GM12878 (cell line): ENCODE data around the gene ZNF552. TPM values are rescaled to one million over a fixed set of nuclear protein-coding genes. Genes with fewer than 3 reads are reported as not detected.

ENCODE experiments used
- BRCA1 ChIP-seq: IDR thresholded peaks from 2 replicates; pipeline ENCODE4 v1.6.1; 2011; ENCODE audit warnings: low read depth, low read length, improper control_type of control experiment
- CREM ChIP-seq: IDR thresholded peaks from 2 replicates; pipeline ENCODE4 v1.6.1; 2014; ENCODE audit warnings: antibody characterized with exemption, low read depth
- HDAC2 ChIP-seq: fragments of 200-600 bp; sonication (generic); IDR thresholded peaks from 2 replicates; pipeline ENCODE4 v1.6.1; 2017
- HDGF ChIP-seq: fragments of 450-650 bp; IDR thresholded peaks from 2 replicates; pipeline ENCODE4 v1.6.1; 2016; ENCODE audit warnings: antibody characterized with exemption
- KDM1A ChIP-seq: fragments of 200-600 bp; sonication (generic); IDR thresholded peaks from 2 replicates; pipeline ENCODE4 v1.6.1; 2016; ENCODE audit warnings: borderline replicate concordance
- KLF5 ChIP-seq: fragments of 450-650 bp; IDR thresholded peaks from 2 replicates; pipeline ENCODE4 v1.6.1; 2014; ENCODE audit warnings: mild to moderate bottlenecking; ENCODE audit not compliant: partially characterized antibody
- MYB ChIP-seq: fragments of 150-350 bp; IDR thresholded peaks from 2 replicates; pipeline ENCODE4 v1.6.1; 2014; ENCODE audit warnings: mild to moderate bottlenecking, low read depth, low read length, borderline replicate concordance
- NFIC ChIP-seq: IDR thresholded peaks from 2 replicates; pipeline ENCODE4 v1.6.1; 2012; ENCODE audit warnings: low read depth, mild to moderate bottlenecking, inconsistent platforms, low read length, moderate library complexity
- SMAD1 ChIP-seq: fragments of 450-650 bp; IDR thresholded peaks from 2 replicates; pipeline ENCODE4 v1.6.1; 2018; ENCODE audit warnings: mild to moderate bottlenecking, low read depth; ENCODE audit not compliant: partially characterized antibody
- SREBF2 ChIP-seq: IDR thresholded peaks from 2 replicates; pipeline ENCODE4 v1.6.1; 2012; ENCODE audit warnings: mild to moderate bottlenecking, low read length
- SUPT20H ChIP-seq: IDR thresholded peaks from 2 replicates; pipeline ENCODE4 v1.6.1; 2011; ENCODE audit warnings: low read depth, mild to moderate bottlenecking, low read length, moderate library complexity, borderline replicate concordance; ENCODE audit not compliant: control insufficient read depth
- ZBED1 ChIP-seq: IDR thresholded peaks from 2 replicates; pipeline ENCODE4 v1.6.1; 2016; ENCODE audit warnings: borderline replicate concordance
- ZNF207 ChIP-seq: fragments of 450-650 bp; IDR thresholded peaks from 2 replicates; pipeline ENCODE4 v1.6.1; 2014; ENCODE audit warnings: antibody characterized with exemption, mild to moderate bottlenecking, borderline replicate concordance
- ZNF274 ChIP-seq: IDR thresholded peaks from one replicate; pipeline ENCODE4 v1.8.0; 2011; ENCODE audit not compliant: insufficient read length, insufficient read depth
- ZNF384 ChIP-seq: IDR thresholded peaks from 2 replicates; pipeline ENCODE4 v1.6.1; 2012; ENCODE audit warnings: low read depth, mild to moderate bottlenecking, low read length, improper control_type of control experiment, borderline replicate concordance
- ZNF622 ChIP-seq: fragments of 450-650 bp; IDR thresholded peaks from 2 replicates; pipeline ENCODE4 v1.6.1; 2017; ENCODE audit warnings: mild to moderate bottlenecking, inconsistent platforms
- polyA plus RNA-seq, 11 experiments: library from polyadenylated mRNA; depleted of rRNA in 4 of 11; unstranded in 6 of 11; stranded (reverse) in 5 of 11; fragments of >200 nt; fragmentation: Nextera tagmentation in 4 of 11; fragmentation: Illumina TruSeq in 1 of 11; extraction: Ambion mirVana in 4 of 11; extraction: Trizol in 1 of 11; gene quantifications; 1 replicate in 1 of 11; 2 replicates in 10 of 11; pipeline versions ENCODE4 v1.2.1 to v1.2.3, GENCODE V29; 2011 to 2016; ENCODE audit warnings: inconsistent platforms in 2 of 11, missing spikeins in 2 of 11, low read depth in 1 of 11
- total RNA-seq, 4 experiments: library from RNA; depleted of rRNA in 3 of 4; stranded (reverse); fragments of >200 nt in 3 of 4; fragmentation: Illumina TruSeq in 1 of 4; extraction: Trizol in 1 of 4; gene quantifications; 2 replicates each; pipeline versions ENCODE4 v1.2.1 to v1.2.3, GENCODE V29; 2013 to 2021
- TF ChIP-seq, protein P1 (sequence below): IDR thresholded peaks from 2 replicates; pipeline ENCODE4 v1.6.1; 2012; ENCODE audit warnings: improper control_type of control experiment, low read depth, low read length; ENCODE audit not compliant: insufficient replicate concordance
- TF ChIP-seq, protein P2 (sequence below): fragments of 450-650 bp; IDR thresholded peaks from 2 replicates; pipeline ENCODE4 v1.6.1; 2016; ENCODE audit warnings: mild to moderate bottlenecking
- TF ChIP-seq, protein P3 (sequence below): fragments of 150-350 bp; IDR thresholded peaks from 2 replicates; pipeline ENCODE4 v1.6.1; 2016; ENCODE audit warnings: low read depth, low read length
- TF ChIP-seq, protein P4 (sequence below): IDR thresholded peaks from 2 replicates; pipeline ENCODE4 v1.6.1; 2011; ENCODE audit warnings: mild to moderate bottlenecking, low read depth, low read length, moderate library complexity; ENCODE audit not compliant: insufficient replicate concordance

ZNF552 gene
- total and polyA plus RNA-seq, 10 of the 15 experiments (the other 5 are each of a cell fraction or from before 2014, with no cell fraction given): 3.6 to 13.3 (median 8.0) TPM

DNA sequence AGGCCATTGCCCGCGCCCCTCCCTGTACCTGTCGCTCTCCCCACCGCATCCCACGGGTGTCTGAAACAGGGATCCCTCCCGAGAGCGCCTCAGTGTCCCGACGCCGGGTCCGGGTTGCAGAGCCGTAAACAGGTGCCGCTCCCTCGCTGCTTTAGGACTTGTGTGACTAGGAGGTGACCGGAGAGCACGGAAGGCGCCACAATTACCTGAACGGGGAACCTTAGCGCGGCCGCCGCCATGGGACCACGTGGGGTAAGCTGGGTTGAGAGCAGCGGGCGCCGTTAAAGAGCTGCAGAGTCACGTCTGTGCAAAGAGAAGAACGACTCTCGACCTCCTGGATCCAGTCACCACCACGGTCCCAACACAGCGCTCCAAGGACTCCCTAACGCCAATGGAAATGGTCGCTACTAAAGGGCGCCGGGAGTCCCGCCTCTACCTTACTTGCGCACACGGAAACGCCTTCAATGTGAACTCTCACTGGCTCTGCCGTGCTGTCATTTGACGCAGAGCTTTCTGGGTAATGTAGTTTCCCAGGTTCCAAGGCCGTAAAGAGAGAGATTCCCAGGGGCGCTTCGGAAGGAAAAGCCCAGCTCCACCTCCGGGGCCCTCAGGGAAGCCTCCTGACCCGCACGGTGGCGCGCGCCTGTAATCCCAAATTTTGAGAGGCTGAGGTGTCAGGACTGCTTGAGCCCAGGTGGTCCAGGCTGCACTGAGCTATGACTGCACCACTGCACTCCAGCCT, at the start of gene ZNF552 (continued):
- TF ChIP-seq, protein P1, sequence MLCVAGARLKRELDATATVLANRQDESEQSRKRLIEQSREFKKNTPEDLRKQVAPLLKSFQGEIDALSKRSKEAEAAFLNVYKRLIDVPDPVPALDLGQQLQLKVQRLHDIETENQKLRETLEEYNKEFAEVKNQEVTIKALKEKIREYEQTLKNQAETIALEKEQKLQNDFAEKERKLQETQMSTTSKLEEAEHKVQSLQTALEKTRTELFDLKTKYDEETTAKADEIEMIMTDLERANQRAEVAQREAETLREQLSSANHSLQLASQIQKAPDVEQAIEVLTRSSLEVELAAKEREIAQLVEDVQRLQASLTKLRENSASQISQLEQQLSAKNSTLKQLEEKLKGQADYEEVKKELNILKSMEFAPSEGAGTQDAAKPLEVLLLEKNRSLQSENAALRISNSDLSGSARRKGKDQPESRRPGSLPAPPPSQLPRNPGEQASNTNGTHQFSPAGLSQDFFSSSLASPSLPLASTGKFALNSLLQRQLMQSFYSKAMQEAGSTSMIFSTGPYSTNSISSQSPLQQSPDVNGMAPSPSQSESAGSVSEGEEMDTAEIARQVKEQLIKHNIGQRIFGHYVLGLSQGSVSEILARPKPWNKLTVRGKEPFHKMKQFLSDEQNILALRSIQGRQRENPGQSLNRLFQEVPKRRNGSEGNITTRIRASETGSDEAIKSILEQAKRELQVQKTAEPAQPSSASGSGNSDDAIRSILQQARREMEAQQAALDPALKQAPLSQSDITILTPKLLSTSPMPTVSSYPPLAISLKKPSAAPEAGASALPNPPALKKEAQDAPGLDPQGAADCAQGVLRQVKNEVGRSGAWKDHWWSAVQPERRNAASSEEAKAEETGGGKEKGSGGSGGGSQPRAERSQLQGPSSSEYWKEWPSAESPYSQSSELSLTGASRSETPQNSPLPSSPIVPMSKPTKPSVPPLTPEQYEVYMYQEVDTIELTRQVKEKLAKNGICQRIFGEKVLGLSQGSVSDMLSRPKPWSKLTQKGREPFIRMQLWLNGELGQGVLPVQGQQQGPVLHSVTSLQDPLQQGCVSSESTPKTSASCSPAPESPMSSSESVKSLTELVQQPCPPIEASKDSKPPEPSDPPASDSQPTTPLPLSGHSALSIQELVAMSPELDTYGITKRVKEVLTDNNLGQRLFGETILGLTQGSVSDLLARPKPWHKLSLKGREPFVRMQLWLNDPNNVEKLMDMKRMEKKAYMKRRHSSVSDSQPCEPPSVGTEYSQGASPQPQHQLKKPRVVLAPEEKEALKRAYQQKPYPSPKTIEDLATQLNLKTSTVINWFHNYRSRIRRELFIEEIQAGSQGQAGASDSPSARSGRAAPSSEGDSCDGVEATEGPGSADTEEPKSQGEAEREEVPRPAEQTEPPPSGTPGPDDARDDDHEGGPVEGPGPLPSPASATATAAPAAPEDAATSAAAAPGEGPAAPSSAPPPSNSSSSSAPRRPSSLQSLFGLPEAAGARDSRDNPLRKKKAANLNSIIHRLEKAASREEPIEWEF: no peak
- TF ChIP-seq SMAD1 (no peak), HDAC2 (no peak), BRCA1 (no peak), ZNF622 (no peak), MYB (no peak), CREM (peak; percentile 90), KLF5 (peak; percentile 97), KDM1A (no peak), HDGF (no peak), ZNF384 (no peak), SREBF2 (no peak), ZNF207 (peak; percentile 65; the same call in 1 of the 2 replicates), NFIC (no peak), ZBED1 (no peak), SUPT20H (no peak), ZNF274 (no peak)
- TF ChIP-seq, protein P2, sequence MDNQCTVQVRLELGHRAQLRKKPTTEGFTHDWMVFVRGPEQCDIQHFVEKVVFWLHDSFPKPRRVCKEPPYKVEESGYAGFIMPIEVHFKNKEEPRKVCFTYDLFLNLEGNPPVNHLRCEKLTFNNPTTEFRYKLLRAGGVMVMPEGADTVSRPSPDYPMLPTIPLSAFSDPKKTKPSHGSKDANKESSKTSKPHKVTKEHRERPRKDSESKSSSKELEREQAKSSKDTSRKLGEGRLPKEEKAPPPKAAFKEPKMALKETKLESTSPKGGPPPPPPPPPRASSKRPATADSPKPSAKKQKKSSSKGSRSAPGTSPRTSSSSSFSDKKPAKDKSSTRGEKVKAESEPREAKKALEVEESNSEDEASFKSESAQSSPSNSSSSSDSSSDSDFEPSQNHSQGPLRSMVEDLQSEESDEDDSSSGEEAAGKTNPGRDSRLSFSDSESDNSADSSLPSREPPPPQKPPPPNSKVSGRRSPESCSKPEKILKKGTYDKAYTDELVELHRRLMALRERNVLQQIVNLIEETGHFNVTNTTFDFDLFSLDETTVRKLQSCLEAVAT: no peak
- TF ChIP-seq, protein P3, sequence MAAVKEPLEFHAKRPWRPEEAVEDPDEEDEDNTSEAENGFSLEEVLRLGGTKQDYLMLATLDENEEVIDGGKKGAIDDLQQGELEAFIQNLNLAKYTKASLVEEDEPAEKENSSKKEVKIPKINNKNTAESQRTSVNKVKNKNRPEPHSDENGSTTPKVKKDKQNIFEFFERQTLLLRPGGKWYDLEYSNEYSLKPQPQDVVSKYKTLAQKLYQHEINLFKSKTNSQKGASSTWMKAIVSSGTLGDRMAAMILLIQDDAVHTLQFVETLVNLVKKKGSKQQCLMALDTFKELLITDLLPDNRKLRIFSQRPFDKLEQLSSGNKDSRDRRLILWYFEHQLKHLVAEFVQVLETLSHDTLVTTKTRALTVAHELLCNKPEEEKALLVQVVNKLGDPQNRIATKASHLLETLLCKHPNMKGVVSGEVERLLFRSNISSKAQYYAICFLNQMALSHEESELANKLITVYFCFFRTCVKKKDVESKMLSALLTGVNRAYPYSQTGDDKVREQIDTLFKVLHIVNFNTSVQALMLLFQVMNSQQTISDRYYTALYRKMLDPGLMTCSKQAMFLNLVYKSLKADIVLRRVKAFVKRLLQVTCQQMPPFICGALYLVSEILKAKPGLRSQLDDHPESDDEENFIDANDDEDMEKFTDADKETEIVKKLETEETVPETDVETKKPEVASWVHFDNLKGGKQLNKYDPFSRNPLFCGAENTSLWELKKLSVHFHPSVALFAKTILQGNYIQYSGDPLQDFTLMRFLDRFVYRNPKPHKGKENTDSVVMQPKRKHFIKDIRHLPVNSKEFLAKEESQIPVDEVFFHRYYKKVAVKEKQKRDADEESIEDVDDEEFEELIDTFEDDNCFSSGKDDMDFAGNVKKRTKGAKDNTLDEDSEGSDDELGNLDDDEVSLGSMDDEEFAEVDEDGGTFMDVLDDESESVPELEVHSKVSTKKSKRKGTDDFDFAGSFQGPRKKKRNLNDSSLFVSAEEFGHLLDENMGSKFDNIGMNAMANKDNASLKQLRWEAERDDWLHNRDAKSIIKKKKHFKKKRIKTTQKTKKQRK: peak; percentile 60; the same call in 1 of the 2 replicates
- TF ChIP-seq, protein P4, sequence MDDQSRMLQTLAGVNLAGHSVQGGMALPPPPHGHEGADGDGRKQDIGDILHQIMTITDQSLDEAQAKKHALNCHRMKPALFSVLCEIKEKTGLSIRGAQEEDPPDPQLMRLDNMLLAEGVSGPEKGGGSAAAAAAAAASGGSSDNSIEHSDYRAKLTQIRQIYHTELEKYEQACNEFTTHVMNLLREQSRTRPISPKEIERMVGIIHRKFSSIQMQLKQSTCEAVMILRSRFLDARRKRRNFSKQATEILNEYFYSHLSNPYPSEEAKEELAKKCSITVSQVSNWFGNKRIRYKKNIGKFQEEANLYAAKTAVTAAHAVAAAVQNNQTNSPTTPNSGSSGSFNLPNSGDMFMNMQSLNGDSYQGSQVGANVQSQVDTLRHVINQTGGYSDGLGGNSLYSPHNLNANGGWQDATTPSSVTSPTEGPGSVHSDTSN: peak; percentile 94
